SU-DHL-6 (cell line): ENCODE results near the gene NOL9.

Source experiments
- H2AFZ ChIP-seq: fragments of 200-600 bp; sonication (generic); 2 replicates; pipeline ENCODE4 v1.6.1; 2014; ENCODE audit warnings: low read depth, mild to moderate bottlenecking, moderate library complexity, mixed read lengths, antibody characterized with exemption, low read length; ENCODE audit not compliant: severe bottlenecking
- H3F3A ChIP-seq: fragments of 200-600 bp; shearing (Covaris generic); 2 replicates; pipeline ENCODE4 v1.6.0; 2016; ENCODE audit warnings: antibody characterized with exemption, mild to moderate bottlenecking; ENCODE audit not compliant: insufficient read depth
- H3K27ac ChIP-seq: fragments of 200-600 bp; sonication (generic); 2 replicates; pipeline ENCODE4 v1.5.1; 2016; ENCODE audit warnings: low read depth, mild to moderate bottlenecking, low read length, moderate library complexity, mixed read lengths
- H3K27me3 ChIP-seq: fragments of 200-600 bp; sonication (generic), shearing (Covaris generic); 2 replicates; pipeline ENCODE4 v1.6.0; 2014; ENCODE audit warnings: mild to moderate bottlenecking, low read length
- H3K36me3 ChIP-seq: fragments of 200-600 bp; sonication (generic); 2 replicates; pipeline ENCODE4 v1.6.1; 2014; ENCODE audit warnings: mild to moderate bottlenecking, low read length, mixed read lengths
- H3K4me2 ChIP-seq: fragments of 300-600, 200-600 bp; shearing (Covaris generic), sonication (generic); 2 replicates; pipeline ENCODE4 v1.6.0; 2014; ENCODE audit warnings: low read length, low read depth, mild to moderate bottlenecking; ENCODE audit not compliant: poor library complexity, severe bottlenecking
- H3K4me3 ChIP-seq: fragments of 200-600 bp; sonication (generic); 2 replicates; pipeline ENCODE4 v1.5.1; 2014; ENCODE audit warnings: antibody characterized with exemption, low read length, mild to moderate bottlenecking, mixed read lengths; ENCODE audit not compliant: insufficient read depth, poor library complexity, severe bottlenecking
- H3K79me2 ChIP-seq: fragments of 200-600 bp; sonication (generic); 2 replicates; pipeline ENCODE4 v1.6.1; 2014; ENCODE audit warnings: mild to moderate bottlenecking, low read length, moderate library complexity; ENCODE audit not compliant: insufficient read depth
- H3K9ac ChIP-seq: fragments of 200-600 bp; sonication (generic); 2 replicates; pipeline ENCODE4 v1.7.0; 2014; ENCODE audit warnings: mild to moderate bottlenecking, low read length
- H3K9me2 ChIP-seq: fragments of 200-600 bp; sonication (generic); replicated peaks from 2 replicates; pipeline ENCODE4 v1.6.1; 2014; ENCODE audit warnings: low read length; ENCODE audit not compliant: insufficient read depth
- H3K9me3 ChIP-seq: fragments of 200-600 bp; sonication (generic); 2 replicates; pipeline ENCODE4 v1.6.1; 2014; ENCODE audit warnings: low read length, mixed read lengths; ENCODE audit not compliant: insufficient read depth
- H4K20me1 ChIP-seq: fragments of 200-600 bp; sonication (generic); 2 replicates; pipeline ENCODE4 v1.6.1; 2014; ENCODE audit warnings: low read depth, mild to moderate bottlenecking, antibody characterized with exemption, low read length, moderate library complexity, mixed read lengths
- CTCF ChIP-seq: fragments of 200-600 bp; sonication (generic); IDR thresholded peaks from one replicate; pipeline ENCODE4 v1.5.1; 2017; ENCODE audit warnings: antibody characterized with exemption, mild to moderate bottlenecking, low read length, moderate library complexity; ENCODE audit not compliant: insufficient read depth, poor library complexity, severe bottlenecking
- EZH2phosphoT487 ChIP-seq: fragments of 200-600 bp; sonication (generic), shearing (Covaris generic); conservative IDR thresholded peaks from 2 replicates; pipeline ENCODE4 v1.6.1; 2018; ENCODE audit warnings: mild to moderate bottlenecking, antibody characterized with exemption, low read length, moderate library complexity, mixed read lengths

NOL9 gene

GRCh38 chr1:6588128-6588892, 34.0 kb upstream of the NOL9 start:
- no peaks in the 10 kb centered on the region for H3K9me3 ChIP-seq
- TF ChIP-seq EZH2phosphoT487, result no peak
- TF ChIP-seq CTCF, result no peak
- H3K4me3 ChIP-seq, result no peak overlapping the region
- H3F3A ChIP-seq, result no peaks in the 10 kb centered on the region
- H3K27me3 ChIP-seq, result no peaks in the 10 kb centered on the region
- no peak overlapping the region for H3K27ac ChIP-seq
- H3K36me3 ChIP-seq, result no peaks in the 10 kb centered on the region
- no peaks in the 10 kb centered on the region for H3K79me2 ChIP-seq
- H3K4me2 ChIP-seq, result no peak overlapping the region
- no peak overlapping the region for H2AFZ ChIP-seq
- H3K9me2 ChIP-seq, result no peaks in the 10 kb centered on the region
- H4K20me1 ChIP-seq, result no peaks in the 10 kb centered on the region
- no peak overlapping the region for H3K9ac ChIP-seq

GRCh38 chr1:6587261-6588005, 33.1 kb upstream of the NOL9 start:
- Histone ChIP-seq H3K36me3 (no peaks in the 10 kb centered on the region), H3K27me3 (no peaks in the 10 kb centered on the region), H3K4me3 (no peak overlapping the region), H3K9me3 (no peaks in the 10 kb centered on the region), H3K9ac (no peak overlapping the region), H2AFZ (no peak overlapping the region), H3F3A (no peaks in the 10 kb centered on the region), H3K4me2 (no peak overlapping the region), H3K9me2 (no peaks in the 10 kb centered on the region), H3K79me2 (no peaks in the 10 kb centered on the region), H4K20me1 (no peaks in the 10 kb centered on the region), H3K27ac (peak overlapping the region; percentile 22; the same call in 1 of the 2 replicates)
- TF ChIP-seq CTCF (no peak), EZH2phosphoT487 (no peak)

GRCh38 chr1:6586404-6586816, 32.1 kb upstream of the NOL9 start:
- no peak overlapping the region for H3K4me2 ChIP-seq

More at GRCh38 chr1:6586404-6586816, 32.1 kb upstream of the NOL9 start:
- Histone ChIP-seq H2AFZ (no peak overlapping the region), H3K36me3 (no peaks in the 10 kb centered on the region), H3K4me3 (no peak overlapping the region), H4K20me1 (no peaks in the 10 kb centered on the region), H3K27ac (no peak overlapping the region), H3K27me3 (no peaks in the 10 kb centered on the region), H3K9ac (no peak overlapping the region), H3F3A (no peaks in the 10 kb centered on the region), H3K79me2 (no peaks in the 10 kb centered on the region), H3K9me3 (no peaks in the 10 kb centered on the region), H3K9me2 (no peaks in the 10 kb centered on the region)
- no peak for TF ChIP-seq CTCF
- no peak for TF ChIP-seq EZH2phosphoT487
